Measurements from ENCODE around the gene MGMT. TPM values are rescaled to one million over a fixed set of nuclear protein-coding genes. Genes with fewer than 3 reads are reported as not detected.

Gene MGMT
- total and polyA plus RNA-seq, 9 donors, result 4.5 to 53.3 (median 25.4) TPM

DNA sequence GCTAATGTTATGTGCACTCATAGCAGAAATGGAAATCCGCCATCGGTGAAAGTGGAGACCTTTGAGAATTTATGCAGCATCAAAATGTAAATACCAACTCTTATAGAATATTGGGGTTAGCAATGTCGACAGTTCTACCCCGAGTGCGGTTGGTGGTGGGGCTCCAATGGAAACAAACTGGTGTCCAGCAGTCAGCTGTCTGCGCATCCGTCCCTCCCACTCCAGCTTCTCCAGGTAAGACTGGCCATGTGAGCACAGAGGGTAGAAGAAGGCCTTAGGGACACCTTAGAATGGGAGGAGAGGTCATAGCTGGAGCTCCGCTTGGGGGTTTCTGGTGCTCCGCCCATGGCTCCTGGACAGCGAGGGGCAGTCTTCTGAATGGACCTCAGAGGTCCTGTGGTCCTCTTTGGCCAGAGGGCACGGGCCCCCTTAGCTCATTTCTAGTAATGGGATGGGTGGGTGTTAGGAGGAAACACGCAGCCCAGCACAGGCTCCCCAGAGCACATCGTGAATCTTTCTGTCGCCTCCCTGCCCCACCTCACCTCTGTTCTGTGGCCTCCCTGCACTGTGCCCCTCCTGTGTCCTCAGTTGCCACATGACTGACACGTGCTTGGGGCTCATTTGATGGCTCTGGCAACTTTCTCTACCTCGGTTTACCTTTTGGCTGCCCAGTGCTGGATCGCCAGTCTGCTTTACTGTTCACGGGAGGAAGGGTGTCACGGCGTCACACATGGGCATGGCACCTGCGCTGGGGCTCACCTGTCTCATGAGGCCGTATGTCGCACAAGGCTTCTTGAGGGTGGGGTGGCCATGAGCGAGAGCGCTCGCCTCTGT is 50.0 kb downstream of the MGMT start:
- H3K36me3 ChIP-seq, result no peaks in the 10 kb centered on the region
- peaks cover 2% of the 10 kb centered on the region for H3K4me1 ChIP-seq (ENCODE audit: insufficient read depth)
- no peaks in the 10 kb centered on the region for H3K27me3 ChIP-seq
- no peak overlapping the region for H3K4me3 ChIP-seq
- intact Hi-C loops (cut with DNase I), result no loop called here
- DNase-seq, result no peak
- no peak overlapping the region for H3K27ac ChIP-seq
- no peaks in the 10 kb centered on the region for H3K9me3 ChIP-seq
- 92 to 96% (median 93%) methylated on average over 25 to 26 of the region's 26 CpGs for WGBS, 3 donors
- TF ChIP-seq POLR2A (IDR thresholded peaks at IDR 0.05) (no peak), EP300 (IDR thresholded peaks at IDR 0.05) (no peak)
- TF ChIP-seq, protein P1, sequence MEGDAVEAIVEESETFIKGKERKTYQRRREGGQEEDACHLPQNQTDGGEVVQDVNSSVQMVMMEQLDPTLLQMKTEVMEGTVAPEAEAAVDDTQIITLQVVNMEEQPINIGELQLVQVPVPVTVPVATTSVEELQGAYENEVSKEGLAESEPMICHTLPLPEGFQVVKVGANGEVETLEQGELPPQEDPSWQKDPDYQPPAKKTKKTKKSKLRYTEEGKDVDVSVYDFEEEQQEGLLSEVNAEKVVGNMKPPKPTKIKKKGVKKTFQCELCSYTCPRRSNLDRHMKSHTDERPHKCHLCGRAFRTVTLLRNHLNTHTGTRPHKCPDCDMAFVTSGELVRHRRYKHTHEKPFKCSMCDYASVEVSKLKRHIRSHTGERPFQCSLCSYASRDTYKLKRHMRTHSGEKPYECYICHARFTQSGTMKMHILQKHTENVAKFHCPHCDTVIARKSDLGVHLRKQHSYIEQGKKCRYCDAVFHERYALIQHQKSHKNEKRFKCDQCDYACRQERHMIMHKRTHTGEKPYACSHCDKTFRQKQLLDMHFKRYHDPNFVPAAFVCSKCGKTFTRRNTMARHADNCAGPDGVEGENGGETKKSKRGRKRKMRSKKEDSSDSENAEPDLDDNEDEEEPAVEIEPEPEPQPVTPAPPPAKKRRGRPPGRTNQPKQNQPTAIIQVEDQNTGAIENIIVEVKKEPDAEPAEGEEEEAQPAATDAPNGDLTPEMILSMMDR (IDR thresholded peaks at IDR 0.05), result no peak

DNA sequence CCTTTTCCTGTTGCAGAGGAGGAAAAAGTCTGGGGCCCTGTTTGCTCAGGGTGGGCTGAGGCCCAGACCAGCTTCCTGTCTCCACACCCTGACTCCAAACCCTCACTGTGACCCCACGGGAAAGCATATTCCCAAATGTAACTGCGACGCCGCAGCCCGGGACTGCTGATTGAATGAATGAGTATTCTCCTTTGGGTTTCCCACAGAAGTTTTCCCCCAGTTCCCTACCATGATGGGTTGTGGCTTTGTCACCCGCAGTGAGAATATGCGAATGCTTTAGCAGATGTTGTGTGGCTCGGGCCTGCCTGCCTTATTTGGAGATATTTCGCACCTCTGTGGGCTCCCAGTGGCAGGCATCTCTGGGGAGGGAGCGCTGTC is 50.6 kb downstream of the MGMT start:
- 88 to 94% (median 92%) methylated on average over 9 to 10 of the region's 10 CpGs for WGBS, 3 donors
- peaks cover 2% of the 10 kb centered on the region for H3K4me1 ChIP-seq (ENCODE audit: insufficient read depth)
- H3K9me3 ChIP-seq, result no peaks in the 10 kb centered on the region
- no peaks in the 10 kb centered on the region for H3K27me3 ChIP-seq
- no peak for DNase-seq
- H3K27ac ChIP-seq, result no peak overlapping the region
- intact Hi-C loops (cut with DNase I), result no loop called here
- TF ChIP-seq, protein P1 (IDR thresholded peaks at IDR 0.05), result no peak
- no peak for TF ChIP-seq EP300 (IDR thresholded peaks at IDR 0.05)
- no peak for TF ChIP-seq POLR2A (IDR thresholded peaks at IDR 0.05)
- H3K4me3 ChIP-seq, result no peak overlapping the region
- H3K36me3 ChIP-seq, result no peaks in the 10 kb centered on the region

DNA sequence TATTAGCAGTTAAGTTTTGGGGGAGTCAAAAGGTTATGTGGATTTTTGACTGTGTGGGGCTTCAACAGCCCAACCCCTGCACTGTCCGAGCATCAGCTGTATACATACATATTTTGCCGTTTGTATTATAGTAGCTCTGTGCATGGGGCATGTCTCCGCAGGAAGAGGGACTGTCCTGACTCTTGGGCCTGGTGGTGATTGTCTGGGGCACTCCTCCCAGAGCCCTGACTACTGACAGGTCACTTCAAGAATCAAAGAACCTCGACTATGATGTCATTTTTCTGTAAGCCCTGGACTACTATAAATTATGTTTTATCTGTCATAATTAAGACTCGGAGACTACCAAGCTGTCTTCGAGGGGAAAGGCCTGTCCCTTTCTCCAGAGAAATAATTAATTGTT is 51.8 kb downstream of the MGMT start:
- Histone ChIP-seq H3K4me1 (ENCODE audit: insufficient read depth) (no peaks in the 10 kb centered on the region), H3K9me3 (no peaks in the 10 kb centered on the region), H3K36me3 (no peaks in the 10 kb centered on the region), H3K27ac (no peak overlapping the region), H3K27me3 (no peaks in the 10 kb centered on the region), H3K4me3 (no peak overlapping the region)
- DNase-seq, result no peak
- intact Hi-C loops (cut with DNase I), result no loop called here
- TF ChIP-seq EP300 (IDR thresholded peaks at IDR 0.05) (no peak), POLR2A (IDR thresholded peaks at IDR 0.05) (no peak)
- TF ChIP-seq, protein P1 (IDR thresholded peaks at IDR 0.05), result no peak
- 57 to 61% (median 60%) methylated on average over 6 of the region's 6 CpGs for WGBS, 3 donors

DNA sequence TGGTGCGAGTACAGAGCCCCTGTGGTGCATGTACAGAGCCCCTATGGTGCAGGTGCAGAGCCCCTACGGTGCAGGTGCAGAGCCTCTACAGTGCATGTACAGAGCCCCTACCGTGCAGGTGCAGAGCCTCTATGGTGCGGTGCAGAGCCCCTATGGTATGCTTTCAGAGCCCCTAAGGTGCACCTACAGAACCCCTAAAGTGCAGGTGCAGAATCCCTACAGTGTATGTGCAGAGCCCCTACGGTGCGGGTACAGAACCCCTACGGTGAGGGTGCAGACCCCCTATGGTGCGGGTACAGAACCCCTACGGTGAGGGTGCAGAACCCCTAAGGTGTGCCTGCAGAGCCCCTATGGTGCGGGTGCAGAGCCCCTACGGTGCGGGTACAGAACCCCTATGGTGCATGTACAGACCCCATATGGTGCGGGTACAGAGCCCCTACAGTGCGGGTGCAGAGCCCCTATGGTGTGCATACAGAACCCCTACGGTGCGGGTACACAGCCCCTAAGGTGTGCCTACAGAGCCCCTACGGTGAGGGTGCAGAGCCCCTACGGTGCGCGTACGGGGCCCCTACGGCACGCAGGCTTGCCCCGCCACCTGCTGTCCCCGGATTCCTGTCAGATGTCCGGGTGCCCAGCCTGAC is 53.5 kb downstream of the MGMT start:
- DNase-seq, result no peak
- Histone ChIP-seq H3K4me3 (no peak overlapping the region), H3K36me3 (no peaks in the 10 kb centered on the region), H3K4me1 (ENCODE audit: insufficient read depth) (no peaks in the 10 kb centered on the region), H3K9me3 (no peaks in the 10 kb centered on the region), H3K27me3 (no peaks in the 10 kb centered on the region), H3K27ac (no peak overlapping the region)
- 92 to 98% (median 95%) methylated on average over 25 to 26 of the region's 26 CpGs for WGBS, 3 donors
- TF ChIP-seq EP300 (IDR thresholded peaks at IDR 0.05) (no peak), POLR2A (IDR thresholded peaks at IDR 0.05) (no peak)
- TF ChIP-seq, protein P1 (IDR thresholded peaks at IDR 0.05), result no peak
- intact Hi-C loops (cut with DNase I), result no loop called here

Data from ovary (tissue), 9 donors.